ENCODE results near the gene ERBIN.
"Not testable (repeated sequence)": the region's sequence is repeated elsewhere in the genome, so short reads cannot be mapped to it uniquely, and the experiment has no call there.

Gene ERBIN

DNA sequence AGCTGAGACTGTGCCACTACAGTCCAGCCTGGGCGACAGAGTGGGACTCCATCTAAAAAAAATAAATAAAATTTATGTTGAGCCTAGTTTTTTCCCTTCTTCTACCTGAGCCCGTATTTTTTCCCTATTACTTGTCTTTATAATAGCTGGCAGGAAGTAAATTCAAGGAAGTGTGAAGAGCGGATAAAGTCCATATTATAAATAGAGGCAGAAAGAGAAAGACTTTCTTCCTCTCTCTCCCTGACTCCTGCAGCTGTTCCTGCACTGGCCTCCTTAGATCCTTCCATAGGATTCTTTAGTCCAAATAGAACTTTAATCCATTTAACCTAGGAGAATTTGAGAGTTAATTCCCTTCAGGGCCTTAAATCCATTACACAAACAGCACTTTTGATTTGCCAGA is 10.3 kb upstream of the ERBIN start:
- no peak for DNase-seq

DNA sequence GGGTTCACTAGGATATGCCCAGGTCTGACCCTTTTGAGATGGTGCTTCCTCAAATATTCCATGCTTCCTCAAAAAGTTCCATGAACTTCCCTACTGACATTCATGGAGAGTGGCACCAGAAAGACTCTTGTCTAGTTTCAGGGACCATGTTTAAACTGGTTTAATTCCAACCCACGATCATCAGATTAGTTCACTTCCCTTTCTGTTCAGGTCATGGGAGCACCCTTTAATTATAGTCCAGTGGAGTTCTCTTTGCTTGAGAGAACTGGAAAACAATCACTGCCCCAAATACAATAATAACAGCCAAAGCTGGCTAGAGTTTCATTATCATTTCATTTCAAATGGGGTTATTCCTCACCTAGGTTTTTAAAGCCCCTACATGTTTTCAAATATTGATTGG is 9.7 kb upstream of the ERBIN start:
- DNase-seq, result no peak

DNA sequence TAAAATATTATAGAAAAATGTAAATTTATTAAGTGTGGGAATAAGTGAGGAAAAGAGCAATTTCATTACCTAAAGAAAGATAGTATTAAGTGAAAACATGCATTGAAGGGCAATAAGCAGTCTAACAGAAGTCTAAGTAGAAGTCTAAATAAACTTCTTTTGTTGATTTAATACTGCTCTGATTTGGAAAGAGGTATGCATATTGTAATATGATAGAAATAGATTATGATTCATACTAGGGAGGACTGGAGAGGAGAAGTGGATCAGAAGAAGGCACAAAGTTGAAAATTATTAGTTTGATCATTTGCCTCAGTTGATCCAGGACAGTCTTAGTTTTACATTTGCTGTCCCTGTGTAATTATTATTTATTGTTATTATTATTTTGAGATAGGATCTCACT is 6.6 kb upstream of the ERBIN start:
- DNase-seq, result no peak

DNA sequence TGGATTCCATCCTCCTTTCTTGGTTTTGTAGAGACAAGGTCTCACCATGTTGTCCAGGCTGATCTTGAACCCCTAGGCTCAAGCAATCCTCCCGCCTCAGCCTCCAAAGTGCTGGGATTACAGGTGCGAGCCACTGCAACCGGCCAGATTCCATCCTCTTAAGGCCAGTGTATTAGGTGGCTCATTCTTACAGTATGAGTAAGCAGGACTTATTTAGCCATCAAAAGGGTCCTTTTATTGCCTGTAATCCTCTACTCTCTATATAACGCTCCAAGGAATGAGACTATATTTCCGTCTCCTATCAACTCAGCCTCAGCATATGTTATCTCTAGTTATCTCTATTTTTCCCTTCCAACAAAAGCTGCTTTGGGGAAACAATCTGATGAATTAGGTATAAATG is 3.0 kb upstream of the ERBIN start:
- DNase-seq, result no peak

DNA sequence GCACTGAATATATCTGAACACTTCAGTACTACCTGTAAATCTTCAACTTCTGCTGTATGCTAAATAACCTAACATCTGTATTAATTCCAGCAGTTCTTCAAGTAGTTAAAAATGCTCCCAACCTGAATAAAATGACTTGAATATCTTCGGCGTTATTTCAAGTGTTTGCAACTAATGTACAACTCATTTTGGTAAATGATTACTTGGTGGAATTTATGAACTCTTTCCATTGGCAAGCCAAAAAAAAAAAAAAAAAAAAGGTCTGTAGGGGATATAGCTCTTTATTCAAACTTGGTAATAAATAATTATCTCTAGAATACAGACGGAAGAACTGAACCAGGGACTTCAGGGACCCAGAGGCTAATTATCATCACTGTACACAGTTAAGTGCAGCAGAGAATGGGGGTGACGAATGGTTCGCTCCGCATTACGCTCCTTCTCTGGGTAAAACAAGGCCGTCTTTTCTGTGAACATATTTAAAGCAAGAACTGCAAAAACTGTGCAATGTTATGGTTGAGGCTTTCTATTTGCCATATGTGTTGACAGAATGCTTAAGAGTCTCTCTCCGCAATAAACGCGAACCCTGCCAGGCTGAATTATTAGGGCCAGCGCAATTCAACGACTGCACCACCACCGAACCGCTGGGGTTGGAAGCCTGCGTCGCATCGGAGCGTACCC is 1.9 kb upstream of the ERBIN start:
- no peak for DNase-seq

DNA sequence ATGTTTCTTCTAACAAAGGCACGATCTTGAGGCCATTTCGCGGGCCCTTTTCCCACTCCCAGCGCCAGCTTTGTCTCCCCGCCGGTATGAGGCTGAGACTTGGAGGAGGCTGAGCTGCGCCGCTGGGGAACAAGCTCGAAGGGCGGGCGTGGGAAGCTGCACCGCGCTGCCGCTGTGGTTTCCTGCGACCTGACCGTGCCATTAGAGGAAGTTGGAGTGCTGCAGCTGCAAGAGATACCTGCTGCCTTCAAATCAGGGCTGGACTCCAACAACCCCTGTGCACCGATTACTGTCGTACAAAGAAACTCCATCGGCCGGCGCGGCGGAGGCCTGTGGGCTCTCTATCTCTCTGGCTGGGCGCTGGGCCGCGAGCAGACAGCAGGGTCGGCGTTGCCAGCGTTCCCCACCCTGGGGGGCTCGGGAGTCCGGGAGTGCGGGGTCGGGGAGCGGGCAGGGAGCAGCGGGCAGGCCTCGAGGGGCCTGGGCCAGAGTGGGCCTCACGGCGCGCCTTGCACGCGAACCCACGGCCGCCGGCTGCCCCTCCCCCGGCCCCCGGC is 1.3 kb upstream of the ERBIN start:
- DNase-seq, result peak; percentile 61 to 72

DNA sequence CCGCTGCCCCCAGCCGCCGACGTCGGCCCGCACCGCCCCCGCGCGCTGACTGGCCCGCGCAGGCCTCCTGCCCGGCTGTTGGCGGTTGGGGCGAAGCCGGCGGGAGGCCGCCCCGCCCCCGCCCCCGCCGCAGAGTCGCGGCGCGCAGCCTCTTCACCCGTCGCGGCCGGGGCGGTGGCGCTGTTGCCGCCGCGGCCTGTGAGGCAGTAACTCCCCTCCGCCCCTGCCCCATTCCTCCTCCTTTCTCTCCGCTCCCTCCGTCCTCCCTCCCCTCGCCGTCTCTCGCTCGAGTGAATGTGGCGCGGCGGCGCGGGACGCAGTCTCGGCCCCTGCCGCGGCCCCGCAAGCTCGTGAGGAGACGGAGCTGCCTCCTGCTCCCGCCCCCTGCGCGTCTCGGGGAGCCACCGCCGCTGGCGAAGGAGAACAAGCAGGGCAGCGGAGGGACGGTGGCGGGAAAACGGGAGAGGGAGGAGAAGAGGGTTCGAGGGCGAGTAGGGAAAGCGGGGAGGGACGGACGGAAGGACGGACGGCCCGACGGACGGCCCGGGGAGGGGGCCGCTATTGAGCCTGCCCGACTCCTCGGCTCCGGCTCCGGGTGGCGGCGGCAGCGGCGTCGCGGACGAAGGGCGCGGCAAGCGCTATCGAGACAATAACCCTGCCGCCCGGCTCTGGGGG is 637 bp upstream of the ERBIN start:
- peak; percentile 70 to 76 for DNase-seq

DNA sequence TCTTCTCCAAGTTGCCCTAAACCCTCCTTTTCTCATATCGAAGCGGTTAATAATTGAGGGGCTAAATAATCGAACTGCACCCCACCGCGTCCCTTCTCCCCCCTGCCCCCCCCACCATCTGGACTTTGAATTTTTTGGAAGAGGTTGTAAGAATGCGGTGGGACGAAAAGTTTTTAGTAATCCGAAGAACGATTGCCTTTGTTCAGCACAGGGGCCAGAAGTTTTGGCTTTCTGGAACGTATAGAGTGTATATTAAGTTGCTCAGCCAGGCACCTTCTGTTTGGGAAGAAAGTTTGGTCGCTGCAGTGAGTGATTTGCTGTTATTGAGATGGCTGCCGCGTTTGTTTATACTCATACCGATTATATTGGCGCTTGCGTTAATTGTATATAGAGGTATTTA is 518 bp downstream of the ERBIN start:
- no peak for DNase-seq

DNA sequence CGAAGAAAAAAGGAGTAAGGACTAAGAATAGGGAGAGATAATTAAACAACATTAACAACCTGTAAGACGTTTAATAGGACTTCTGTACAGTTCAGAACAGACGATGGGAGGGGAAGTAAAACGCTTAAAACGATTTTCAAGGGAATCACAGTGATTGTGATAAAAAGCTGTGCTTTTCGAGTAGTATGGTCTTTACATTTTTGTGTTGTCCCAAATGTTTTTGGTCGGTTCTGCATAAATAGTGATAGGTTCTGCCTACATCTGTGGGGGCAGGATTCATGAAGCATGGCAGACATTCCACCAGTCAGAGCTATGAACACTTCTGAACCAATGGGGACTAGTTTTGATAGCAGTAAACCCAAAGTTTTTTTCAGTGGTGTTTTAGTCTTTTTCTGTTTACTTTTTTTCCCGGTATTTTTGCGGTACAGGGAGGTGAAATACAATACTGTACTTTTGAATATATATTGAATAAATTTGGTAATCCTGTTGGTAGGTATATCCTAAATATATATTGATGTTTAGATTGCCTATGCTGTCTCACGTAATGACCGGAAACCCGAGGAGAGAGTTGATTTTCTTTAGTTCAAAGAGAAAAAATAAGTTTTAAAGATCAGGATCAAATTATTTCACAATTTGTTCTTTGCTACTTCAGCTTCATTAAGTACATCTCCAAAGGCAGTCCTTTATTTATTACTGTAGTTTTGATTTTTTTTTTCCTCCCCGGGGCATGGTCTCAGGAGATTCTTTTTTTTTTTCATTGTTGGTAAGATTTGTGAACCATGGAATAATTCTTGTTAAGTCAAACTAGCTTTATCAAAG is 1.3 kb downstream of the ERBIN start:
- peak in 1 of 2 experiments; percentile 18 for DNase-seq

DNA sequence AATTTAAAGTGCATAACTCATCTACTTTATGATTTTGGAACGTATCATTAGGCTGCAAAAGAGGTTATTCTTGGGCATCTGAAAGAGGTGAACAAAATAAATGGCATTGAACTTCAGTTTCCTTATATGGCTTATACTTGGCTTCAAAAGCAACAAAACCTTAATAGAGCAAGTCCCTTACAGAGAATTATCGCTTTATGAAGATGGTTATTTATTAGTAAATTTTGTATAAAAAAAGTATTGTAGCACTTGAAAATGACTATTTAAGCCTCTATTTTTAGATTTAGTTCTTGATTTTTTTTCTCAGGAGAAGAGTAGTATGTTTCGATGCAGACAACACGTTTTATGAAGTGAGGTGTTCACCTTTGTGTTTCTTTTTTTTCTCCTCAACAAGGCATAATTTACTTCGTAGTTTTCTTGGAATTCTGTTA is 2.0 kb downstream of the ERBIN start:
- DNase-seq, result no peak

DNA sequence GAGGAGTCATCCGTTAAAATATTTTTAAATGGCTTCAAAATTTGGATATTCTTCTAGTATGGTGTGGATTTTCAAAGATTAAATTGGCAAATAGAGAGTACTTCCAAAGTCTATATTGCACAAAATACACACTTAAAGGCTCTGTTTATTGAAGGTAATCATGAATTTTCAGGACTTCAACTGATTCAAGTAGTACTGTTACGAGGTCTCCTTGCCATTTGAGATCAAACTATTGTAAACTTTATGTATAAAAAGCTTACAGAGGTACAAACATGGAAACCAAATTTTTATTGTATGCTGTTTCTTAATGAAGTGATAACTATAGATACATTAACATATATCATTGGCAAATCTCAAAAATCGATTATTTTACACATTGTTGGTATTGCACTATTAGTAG is 2.5 kb downstream of the ERBIN start:
- DNase-seq, result no peak

DNA sequence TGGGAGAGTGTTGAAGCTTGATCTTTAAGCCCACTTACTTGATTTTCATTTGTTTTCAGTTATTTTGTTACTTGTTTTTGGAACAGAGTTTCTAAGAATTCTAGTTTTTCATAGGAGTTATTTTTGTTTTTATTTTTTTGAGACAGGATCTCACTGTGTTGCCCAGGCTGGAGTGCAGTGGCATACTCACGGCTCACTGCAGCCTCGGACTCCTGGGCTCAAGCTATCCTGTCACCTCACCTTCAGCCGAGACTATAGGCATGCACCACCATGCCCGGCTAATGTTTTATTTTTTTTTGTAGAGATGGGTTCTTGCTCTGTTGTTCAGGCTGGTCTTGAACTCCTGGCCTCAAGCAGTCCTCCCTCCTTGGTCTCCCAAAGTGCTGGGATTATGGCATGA is 6.3 kb downstream of the ERBIN start:
- DNase-seq, result no peak

DNA sequence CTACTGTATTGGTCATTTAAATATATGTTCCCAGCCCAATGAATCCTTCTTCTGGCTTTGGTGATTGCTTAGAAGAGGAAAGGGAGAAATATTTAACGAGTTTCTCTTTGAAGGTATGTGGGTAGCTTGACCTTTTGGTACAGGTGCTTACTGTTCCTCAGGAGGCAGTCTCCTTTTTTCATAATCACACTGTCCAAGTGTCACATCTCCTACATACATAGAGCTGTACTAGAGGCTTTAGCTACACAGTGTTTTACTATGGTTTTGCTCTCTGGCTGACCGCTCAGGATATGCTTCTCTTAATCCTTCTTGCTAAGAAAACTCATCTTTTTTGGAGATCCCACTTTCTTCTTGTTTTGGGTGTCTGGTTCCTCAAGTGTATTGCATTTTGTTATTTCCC is 6.9 kb downstream of the ERBIN start:
- DNase-seq, result no peak

DNA sequence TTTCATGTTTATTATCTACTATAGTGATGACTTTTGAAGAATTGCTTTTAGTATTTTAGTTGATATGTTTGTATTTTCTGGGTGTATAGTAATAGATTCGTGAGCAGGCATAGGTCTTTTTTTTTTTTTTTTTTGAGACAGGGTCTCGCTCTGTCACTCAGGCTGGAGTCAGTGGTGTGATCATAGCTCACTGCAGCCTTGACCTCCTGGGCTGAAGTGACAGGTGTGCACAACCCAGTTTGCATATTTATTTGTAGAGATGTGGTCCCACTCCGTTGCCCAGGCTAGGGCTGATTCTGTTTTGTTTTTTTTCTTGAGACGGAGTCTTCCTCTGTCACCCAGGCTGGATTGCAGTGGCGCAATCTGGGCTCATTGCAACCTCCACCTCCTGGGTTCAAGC is 11.9 kb downstream of the ERBIN start:
- no peak for DNase-seq

DNA sequence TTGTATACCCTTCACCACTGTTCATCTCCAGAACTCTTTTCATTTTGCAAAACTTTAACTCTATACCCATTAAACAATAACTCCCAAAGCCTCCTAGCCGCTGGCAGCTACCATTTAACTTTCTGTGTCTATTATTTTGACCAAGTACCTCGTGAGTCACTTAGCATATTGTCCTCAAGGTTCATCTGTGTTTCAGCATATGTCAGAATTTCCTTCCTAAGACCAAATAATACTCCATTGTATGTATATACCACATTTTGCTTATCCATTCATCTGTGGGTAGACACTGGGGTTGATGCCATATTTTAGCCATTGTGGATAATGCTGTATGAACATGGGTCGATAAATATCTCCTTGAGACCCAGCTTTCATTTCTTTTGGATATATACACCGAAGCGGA is 17.4 kb downstream of the ERBIN start:
- DNase-seq, result no peak

DNA sequence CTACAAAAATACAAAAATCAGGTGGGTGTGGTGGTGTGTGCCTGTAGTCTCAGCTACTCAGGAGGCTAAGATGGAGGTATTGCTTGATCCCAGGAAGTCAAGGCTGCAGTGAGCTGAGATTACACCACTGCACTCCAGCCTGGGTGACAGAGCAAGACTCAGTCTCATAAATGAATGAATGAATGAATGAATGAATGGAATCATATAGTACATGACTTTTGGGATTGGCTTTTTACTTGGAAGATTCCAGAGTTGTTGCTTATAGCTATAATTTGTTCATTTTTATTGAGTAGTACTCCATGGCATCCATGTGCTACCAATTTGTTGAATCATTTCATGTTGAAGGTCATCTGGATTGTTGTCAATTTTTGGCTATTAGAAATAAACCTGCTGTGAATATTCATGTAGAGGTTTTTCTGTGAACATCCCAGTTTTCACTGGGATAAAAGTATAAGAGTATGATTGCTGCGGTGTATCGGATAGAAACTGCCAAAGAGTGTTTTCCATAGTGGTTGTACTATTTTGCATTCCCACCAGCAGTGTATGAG is 19.9 kb downstream of the ERBIN start:
- DNase-seq, result no peak

DNA sequence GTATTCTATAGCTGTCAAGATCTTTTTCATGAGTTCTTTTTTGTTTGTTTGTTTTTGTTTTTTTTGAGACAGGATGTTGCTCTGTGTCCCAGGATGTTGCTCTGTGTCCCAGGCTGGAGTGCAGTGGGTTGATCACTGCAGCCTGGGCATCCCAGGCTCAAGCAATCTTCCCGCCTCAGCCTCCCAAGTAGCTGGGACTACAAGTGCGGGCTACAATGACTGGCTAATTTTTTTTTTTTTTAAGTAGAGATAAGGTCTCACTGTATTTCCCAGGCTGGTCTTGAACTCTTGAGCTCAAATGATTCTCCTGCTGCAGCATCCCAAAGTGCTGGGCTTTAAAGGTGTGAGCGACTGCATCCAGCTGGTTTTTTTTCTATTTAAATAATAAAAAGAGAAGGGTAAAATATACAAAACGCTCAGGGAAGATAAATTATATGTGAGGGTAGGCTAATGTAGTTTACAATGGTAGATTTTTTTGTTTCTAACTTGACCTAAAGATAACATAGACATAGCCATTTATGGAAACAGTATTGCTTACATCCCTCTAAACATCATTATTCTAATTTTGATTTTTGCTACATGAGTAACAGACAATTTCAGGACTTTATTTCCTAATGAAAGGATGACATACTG is 21.9 kb downstream of the ERBIN start:
- no peak for DNase-seq

DNA sequence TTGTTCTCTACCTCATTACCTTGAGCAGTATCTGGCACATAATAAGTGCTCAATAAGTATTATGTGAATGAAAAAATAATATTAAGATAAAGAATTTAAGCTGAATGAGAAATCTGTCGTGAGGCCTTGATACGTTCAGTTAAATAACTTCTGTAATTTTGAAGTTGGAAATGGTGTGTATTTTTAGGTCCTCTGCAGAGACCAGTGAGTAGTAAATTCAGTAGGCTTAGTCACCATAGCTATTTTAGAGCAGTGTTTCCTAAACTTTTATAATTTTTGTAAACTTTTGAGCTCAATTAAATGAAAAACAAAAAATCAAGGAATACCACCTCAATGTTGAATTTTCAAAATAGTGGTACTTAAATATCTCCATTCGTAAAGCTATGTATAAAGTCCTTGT is 25.0 kb downstream of the ERBIN start:
- no peak for DNase-seq

DNA sequence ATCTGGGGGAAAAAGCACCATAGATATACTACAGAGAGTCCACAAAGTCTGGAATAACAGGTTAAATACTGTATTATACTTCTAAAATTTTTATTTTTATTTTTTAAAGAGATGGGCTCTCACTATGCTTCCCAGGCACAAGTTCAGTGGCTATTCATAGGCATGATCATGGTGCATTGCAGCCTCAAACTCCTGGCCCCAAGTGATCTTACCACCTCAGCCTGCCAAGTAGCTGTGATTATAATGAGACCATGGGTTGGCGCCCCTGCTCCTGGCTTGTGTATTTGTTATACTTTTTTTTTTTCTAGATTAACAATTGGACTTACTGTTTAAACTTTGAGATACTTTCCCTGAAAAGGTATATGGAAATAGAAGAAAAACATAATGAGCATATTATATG is 25.9 kb downstream of the ERBIN start:
- no peak for DNase-seq

DNA sequence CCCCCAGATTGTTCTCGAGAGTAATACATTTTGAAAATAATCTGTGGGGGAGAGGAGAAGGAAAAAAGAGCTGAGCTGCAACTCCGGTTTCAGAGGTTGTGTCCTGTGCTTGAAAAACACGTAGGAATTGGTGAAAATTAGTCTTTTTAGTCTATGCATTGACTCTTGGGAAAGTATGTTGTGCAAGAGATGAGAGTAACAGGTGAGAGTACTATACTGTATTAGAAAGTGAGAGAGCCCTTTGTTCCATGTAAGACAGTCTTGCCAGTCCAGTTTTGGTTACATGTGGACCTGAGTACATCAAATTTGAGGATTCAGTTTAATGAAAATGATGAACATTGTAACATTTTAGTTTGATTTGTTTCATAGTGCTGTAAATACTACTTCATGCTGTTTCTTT is 27.8 kb downstream of the ERBIN start:
- no peak for DNase-seq

DNA sequence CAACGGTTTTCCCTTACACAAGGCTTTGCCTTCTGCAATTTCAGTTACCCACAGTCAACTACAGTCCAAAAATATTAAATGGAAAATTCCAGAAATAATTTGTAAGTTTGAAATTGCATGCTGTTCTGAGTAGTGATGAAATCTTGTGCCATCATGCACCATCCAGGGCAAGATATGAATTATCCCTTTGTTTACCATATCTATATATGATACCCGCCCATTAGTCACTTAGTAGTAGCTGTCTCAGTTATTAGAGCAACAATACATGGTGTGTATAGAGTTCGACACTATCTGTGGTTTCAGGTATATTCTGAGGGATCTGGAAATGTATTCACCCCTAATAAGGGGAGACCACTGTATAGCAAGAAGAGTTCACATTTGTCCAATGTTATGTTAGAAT is 29.4 kb downstream of the ERBIN start:
- no peak for DNase-seq

DNA sequence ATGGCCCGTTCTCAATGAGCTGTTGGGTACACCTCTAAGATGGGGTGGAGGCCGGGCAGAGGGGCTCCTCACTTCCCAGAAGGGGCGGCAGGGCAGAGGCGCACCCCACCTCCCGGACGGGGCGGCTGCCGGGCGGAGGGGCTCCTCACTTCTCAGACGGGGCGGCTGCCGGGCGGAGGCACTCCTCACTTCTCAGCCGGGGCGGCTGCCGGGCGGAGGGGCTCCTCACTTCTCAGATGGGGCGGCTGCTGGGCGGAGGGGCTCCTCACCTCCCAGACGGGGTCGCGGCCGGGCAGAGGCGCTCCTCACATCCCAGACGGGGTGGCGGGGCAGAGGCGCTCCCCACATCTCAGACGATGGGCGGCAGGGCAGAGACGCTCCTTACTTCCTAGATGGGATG is 31.3 kb downstream of the ERBIN start:
- DNase-seq, result not testable (repeated sequence)

DNA sequence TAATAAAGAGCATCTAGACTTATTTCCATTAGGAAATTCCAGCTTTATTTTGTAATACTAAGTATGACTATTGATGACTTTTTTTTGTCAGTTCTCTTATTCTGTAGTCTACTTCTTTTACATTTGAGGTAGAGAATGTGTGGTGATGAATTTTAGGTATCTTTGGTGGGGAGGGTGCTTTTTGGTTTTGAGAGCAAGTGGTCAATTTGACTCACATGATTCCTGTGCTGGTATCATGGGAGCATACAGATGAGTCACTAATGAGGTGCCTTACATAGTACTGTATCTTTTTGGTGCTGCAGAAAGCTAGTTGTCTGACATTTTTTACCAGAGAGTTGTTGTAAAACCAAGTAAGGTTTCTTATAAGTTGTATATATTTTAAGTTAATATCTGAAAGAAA is 35.3 kb downstream of the ERBIN start:
- peak in 1 of 2 experiments; percentile 22 for DNase-seq
